Stimulated activated CD4-positive, alpha-beta T cell treated with anti-CD3 and anti-CD28 coated beads, Interleukin-1b, Interleukin-23, amount 100 ng/mL, for 48 hours (primary cell): Measurements from ENCODE around the gene PAFAH2.
"Not testable (repeated sequence)": the region's sequence is repeated elsewhere in the genome, so short reads cannot be mapped to it uniquely, and the experiment has no call there.

ENCODE experiments used
- DNase-seq: peaks from one replicate; pipeline ENCODE4 v3.0.0-alpha.2; 2020

PAFAH2 gene

DNA sequence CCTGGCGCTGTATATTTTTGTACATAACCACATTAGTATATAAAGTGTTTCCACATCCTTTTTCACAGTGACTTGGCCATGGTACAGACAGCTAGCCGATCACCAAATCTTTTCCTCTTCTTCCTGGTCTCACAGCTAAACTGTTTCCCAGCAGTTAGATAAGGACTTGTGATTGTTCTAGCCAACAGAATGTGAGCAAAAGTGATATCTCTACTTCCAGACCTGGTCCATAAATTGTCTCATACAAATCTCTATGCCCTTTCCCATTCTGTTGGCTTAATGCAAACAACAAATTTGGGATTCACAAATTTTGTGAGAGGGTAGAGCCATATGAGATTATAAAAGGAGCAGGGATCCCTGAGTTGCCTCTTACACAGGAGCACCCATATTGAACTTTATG lies 19.5 kb downstream of the PAFAH2 start:
- DNase-seq: no peak

GRCh38 chr1:25977801-25978200 lies 20.1 kb downstream of the PAFAH2 start:
- no peak for DNase-seq

- DNase-seq: no peak
Measured at GRCh38 chr1:25973610-25974321, 24.1 kb downstream of the PAFAH2 start.

DNA sequence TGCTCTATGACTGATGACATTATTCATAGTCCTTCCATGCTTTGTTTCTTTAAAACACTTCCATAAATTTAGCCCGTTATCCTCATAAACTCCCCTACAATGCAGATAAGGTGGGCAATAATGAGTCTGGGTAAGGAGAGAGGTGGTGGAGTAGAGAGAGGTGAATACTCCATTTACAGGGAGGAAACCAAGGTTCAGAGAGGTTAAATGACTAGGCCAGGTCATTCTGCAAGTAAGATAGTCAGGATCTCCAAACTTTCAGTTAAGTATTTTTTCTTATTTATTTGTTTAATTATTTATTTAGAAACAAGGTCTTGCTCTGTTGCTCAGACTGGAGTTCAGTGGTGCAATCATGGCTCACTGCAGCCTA lies 26.1 kb downstream of the PAFAH2 start:
- DNase-seq: no peak

DNA sequence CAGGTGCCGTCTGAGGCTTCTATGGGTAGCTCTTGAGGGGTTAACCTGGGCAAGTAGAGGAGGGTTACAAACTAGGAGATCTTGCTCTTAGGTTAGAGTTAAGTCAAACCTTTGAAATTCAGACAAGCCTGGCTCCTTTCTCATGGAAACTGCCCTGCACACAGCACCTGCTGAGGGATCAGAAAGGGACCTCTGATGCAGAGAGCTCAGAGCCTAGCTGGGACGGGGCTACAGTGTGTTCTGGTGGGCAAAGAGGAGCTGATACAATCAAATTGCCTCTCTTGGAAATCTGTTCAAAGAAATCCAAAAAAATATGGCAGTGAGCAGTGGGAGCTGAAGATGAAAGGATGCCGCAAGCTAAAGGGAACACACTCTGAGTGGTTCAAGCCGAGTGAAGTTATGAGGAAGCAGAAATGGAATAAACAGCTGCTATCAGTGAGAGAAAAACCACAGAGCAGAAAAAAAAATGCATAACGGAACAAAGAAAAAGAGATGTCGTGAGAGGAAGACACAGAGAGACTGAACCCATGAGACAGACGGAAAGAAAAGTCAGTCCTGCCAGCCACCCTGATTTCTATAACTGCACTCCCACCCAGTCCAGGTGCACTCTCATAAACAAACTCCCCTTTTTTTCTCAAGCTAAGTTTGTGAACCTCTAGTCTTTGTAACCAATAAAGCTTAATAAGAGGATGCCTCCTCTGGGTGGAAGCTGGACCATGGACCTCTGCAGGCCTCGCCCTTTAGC lies 26.6 kb downstream of the PAFAH2 start:
- no peak for DNase-seq

DNA sequence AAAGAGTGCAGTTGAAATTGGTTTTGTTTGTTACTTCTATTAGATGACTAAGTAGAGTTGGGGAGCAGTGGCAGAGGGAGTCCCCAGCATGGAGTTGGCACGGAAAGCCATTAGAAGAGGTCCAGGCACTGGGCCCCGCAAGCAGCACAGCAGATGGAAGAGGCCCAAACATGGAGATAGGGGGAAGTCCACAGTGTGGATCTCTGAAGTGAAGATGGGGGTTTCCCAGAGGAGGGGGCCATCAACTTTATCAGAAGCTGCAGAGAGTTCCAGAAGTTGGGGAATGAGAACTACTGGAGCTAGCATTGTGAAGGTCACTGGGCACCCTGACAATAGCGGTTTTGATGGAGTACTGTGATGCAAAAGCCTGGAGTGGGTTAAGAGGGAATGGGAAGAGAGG lies 30.6 kb downstream of the PAFAH2 start:
- no peak for DNase-seq

GRCh38 chr1:25959611-25960010 lies 38.3 kb downstream of the PAFAH2 start:
- no peak for DNase-seq

DNA sequence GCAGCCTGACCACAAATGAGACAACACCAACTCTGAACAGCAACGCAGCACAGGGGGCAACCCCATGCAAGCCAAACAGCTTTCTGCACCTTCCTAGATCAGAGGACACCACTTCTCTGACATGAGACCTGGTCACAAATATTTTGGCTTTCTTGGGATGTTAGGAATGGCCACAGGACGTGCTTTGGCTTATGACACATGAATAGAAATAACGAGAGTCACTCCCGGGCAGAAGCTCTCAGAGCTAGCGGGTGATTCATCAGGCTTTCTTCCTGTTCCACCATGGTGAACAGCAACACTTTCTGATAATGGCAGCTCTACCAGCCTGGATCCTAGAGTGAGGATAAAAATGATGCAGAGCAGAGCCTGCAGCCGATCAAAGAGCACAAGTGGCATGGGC lies 39.4 kb downstream of the PAFAH2 start:
- DNase-seq: no peak

- no peak for DNase-seq
Measured at GRCh38 chr1:25955553-25955952, 42.3 kb downstream of the PAFAH2 start.

DNA sequence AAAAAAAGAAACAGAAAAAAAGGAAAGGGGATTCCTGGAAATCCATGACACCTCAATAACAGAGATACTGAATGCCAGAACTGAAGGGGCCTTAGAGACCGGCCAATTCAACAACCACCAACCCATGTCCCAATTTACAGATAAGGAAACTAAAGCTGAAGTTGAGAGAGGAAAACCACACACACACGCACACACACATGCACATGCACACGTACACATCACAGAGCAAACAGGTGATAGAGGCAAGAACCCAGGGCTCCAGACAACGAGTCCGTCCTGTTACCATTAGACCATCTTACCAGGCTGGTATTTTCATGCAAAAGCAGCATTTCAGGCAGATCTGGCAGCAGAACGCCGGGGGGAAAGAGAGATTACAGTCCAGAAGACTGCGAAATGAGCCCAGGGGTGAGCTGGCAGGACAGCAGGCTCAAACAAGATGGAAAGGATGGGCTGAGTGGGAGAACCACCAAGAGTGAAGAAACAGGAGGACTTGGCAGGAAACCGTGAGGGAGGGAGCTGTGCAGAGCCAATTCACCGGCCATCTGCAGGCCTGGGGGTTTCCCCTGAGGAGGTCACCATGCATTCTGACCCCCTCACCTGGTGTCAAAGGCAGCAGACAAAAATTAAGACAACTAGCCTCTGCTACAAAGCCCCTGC lies 43.5 kb downstream of the PAFAH2 start:
- DNase-seq: no peak

DNA sequence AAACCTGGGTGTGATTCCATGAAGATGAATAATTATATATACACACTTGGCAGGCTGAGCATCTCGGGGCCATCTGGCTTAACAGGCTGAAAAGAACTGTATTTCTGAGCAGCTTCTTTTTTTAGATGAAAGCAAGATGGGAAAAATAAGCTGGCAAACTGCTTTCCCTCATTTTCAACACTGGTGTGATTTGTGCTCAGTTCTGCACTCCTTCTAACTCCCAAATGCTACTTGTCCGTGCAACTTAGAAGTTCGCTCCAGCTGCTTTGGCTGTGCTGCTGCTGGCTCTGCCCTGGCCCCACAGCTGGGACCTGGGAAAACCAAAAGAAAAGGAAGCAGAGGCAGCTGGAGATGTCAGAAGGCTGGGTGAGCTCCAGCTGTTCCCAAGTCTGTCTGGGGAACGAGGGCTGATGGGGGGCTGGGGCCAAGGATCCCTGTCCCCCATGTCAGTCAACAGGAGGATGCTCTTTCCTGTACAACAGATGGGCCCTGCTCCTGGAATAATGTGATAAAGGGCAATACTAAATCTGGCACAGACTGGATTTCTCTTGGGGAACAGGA lies 44.9 kb downstream of the PAFAH2 start:
- DNase-seq: no peak

GRCh38 chr1:25948641-25949040 lies 49.2 kb downstream of the PAFAH2 start:
- no peak for DNase-seq

DNA sequence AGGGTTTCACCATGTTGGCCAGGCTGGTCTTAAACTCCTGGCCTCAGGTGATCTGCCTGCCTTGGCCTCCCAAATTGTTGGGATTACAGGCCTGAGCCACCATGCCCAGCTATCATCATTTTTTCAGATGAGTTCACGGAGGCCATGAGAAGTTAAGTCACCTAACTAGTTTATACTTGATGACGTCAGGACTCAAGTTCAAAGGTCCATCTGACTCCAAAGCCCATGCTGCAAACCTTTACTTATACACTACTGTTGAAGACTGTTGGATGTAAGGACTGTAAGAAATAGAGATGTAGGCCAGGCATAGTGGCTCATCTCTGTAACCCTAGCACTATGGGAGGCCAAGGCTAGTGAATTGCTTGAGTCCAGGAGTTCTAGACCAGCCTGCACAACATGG lies 50.8 kb downstream of the PAFAH2 start:
- no peak for DNase-seq

GRCh38 chr1:25945761-25946160 lies 52.1 kb downstream of the PAFAH2 start:
- no peak for DNase-seq

DNA sequence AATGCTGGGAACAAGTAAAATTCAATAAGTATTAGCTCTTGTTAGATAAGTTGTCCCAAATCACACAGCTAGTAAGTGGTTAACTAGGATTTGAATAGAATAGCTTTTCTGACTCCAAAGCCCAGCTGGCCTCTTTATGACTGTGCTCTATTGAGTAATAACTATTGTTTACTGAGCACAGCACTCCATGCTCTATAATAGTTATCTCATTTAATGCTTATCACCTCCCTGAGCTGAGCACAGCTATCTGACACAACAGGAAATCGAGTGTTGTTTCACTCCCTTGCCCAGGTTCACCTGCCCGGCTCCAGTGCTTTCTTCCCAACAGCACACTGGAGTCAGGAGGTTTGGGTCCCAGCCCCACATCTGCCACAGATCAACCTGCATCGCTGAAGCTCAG lies 52.9 kb downstream of the PAFAH2 start:
- DNase-seq: no peak

GRCh38 chr1:25943511-25943910 lies 54.4 kb downstream of the PAFAH2 start:
- DNase-seq: not testable (repeated sequence)

- DNase-seq: no peak
Measured at GRCh38 chr1:25936947-25937346, 60.9 kb downstream of the PAFAH2 start.

GRCh38 chr1:25933479-25934365 lies 64.1 kb downstream of the PAFAH2 start:
- no peak for DNase-seq

- not testable (repeated sequence) for DNase-seq
Measured at GRCh38 chr1:25932811-25933400, 65.0 kb downstream of the PAFAH2 start.

DNA sequence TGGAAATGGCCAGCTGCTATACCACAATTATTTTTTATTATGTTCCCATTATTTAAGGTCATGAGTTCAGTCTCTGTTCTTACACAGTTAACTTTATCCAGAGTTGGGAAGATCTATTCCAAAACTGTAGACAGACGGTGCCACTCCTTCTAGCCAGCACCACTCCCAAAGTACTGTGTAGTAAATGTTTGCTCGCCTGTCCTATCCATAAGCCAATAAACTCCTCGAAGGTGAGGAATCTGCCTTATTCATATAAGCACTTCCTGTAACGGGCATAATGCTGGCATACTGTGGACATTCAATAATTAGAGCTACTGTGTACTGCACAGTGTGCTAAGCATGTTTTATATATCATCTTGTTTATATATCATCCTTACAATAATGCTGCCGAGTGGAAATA lies 65.5 kb downstream of the PAFAH2 start:
- no peak for DNase-seq

DNA sequence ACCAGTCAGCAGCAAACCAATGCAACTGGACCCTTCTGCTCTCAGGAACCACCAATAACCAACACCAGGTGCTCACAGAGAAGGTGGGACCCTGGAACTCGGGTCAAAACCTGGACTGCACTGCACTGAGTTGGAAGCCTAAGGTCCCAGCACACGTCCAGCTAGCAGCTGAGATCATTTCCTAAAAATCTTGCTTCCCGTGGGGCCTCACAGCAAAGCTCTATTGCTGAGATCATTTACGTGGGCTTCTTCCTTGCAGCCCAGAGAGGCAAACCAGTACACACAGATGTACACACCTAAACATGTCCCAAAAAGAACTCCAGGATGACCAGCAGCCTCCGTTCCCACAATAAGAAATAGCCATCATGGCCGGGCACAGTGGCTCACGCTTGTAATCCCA lies 68.8 kb downstream of the PAFAH2 start:
- no peak for DNase-seq

GRCh38 chr1:25927521-25928265 lies 70.2 kb downstream of the PAFAH2 start:
- DNase-seq: no peak
